T-helper 17 cell (primary cell): ENCODE results near the gene PTPRG. TPM values are rescaled to one million over a fixed set of nuclear protein-coding genes. Genes with fewer than 3 reads are reported as not detected.
A peak's percentile ranks its signal among the peaks of the same experiment; 100 is the strongest.

Source experiments
- ATAC-seq: fragments of 150-1000 bp; cut with Tn5 transposase; 2 replicates; pipeline ENCODE4 v1.10.0; 2021; ENCODE audit warnings: mild to moderate bottlenecking, moderate library complexity
- DNase-seq, 3 donors: peaks; one replicate each; pipeline versions ENCODE4 v3.0.0 to v3.0.0-alpha.2; 2020 to 2021
- H3K9me3 ChIP-seq: one replicate; pipeline ENCODE4 v1.7.0; 2013; ENCODE audit warnings: low read length, mild to moderate bottlenecking; ENCODE audit not compliant: control insufficient read depth, poor library complexity, severe bottlenecking
- H3K27ac Mint-ChIP-seq: one replicate; pipeline ENCODE4 v1.8.0; 2022; ENCODE audit warnings: mild to moderate bottlenecking, moderate library complexity, mixed read lengths
- H3K27me3 Mint-ChIP-seq: one replicate; pipeline ENCODE4 v1.8.0; 2022; ENCODE audit warnings: mixed read lengths
- H3K36me3 Mint-ChIP-seq: one replicate; pipeline ENCODE4 v1.8.0; 2022; ENCODE audit warnings: low read depth, mixed read lengths
- H3K4me1 Mint-ChIP-seq: one replicate; pipeline ENCODE4 v1.8.0; 2022; ENCODE audit warnings: mild to moderate bottlenecking, mixed read lengths
- H3K4me3 Mint-ChIP-seq: one replicate; pipeline ENCODE4 v1.8.0; 2022; ENCODE audit warnings: mild to moderate bottlenecking, moderate library complexity, mixed read lengths
- total RNA-seq, 4 donors: library from RNA in 2 of 4; stranded (reverse) in 2 of 4; gene quantifications; one replicate each; pipeline ENCODE4 v1.2.3 and lab custom pipeline; 2022 to 2026

PTPRG gene
- total RNA-seq, 2 donors from 2014 or later = 0.02 TPM; not detected in 1

- ATAC-seq (no peak), DNase-seq (no peak)
- Mint-ChIP-seq H3K27ac (no peak overlapping the region), H3K27me3 (peaks cover 4% of the 10 kb centered on the region), H3K4me1 (no peaks in the 10 kb centered on the region), H3K36me3 (no peaks in the 10 kb centered on the region), H3K4me3 (no peak overlapping the region)
- H3K9me3 ChIP-seq = no peaks in the 10 kb centered on the region
Observed at GRCh38 chr3:61876797-61877196, 315.4 kb downstream of the PTPRG start.

DNA sequence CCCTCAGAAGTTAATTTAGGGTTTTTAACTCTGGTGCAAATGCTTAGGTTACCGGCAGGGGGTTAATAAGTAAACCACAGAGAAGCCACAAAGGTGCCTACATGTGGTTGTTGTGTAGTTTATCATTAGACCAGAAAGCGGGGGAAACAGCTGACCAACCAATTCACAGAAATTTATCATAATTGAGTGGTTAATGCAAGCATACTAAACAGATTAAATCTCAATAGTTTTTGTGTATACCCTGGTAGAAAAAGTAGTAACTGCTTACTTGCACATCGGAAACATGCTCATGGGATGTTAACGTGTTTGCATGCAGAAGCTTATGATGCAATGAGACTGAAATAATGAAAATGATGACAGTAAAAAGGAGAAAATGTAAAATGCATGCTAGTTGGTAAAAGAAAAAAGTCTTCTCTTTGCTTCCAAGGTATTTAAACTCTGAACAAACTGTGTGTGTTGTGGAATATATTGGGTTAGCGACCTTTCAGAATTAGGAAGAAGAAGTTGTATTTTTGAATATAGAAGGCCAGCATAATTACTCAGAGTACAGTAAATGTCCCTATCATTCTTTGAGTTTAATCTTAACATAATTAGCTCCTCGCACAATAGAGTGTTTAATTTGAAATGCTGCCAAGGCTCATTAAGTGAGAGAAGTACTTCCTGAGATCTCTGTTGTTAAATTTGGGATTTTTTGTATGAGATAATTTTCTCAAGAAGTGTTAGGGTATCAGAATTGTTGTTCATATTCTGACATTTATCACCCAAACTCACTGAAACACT lies 316.2 kb downstream of the PTPRG start:
- Mint-ChIP-seq H3K4me1 (no peaks in the 10 kb centered on the region), H3K27me3 (no peaks in the 10 kb centered on the region), H3K27ac (no peak overlapping the region), H3K4me3 (no peak overlapping the region), H3K36me3 (no peaks in the 10 kb centered on the region)
- ATAC-seq = no peak
- DNase-seq = no peak
- H3K9me3 ChIP-seq = no peaks in the 10 kb centered on the region

DNA sequence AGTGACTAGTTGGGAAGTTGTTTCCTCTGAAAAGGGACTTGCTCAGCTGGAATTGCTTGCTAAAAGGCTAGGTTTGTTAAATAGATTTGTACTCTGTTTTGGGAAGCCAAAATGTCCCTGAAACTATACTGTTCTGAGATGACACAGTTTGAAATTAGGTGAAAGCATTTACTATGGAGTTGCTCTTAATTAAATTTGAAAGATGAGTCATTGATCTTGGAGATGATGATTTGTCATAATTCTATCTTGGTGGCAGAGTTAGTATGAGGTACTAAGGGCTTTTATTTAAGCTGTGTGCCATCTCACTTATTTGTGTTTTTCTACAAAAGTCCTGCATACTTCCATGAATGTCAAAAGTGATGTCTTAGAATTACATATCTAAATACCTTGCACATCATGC lies 320.9 kb downstream of the PTPRG start:
- H3K4me3 Mint-ChIP-seq = no peak overlapping the region
- H3K27ac Mint-ChIP-seq = no peak overlapping the region
- DNase-seq = no peak
- no peaks in the 10 kb centered on the region for H3K27me3 Mint-ChIP-seq
- no peaks in the 10 kb centered on the region for H3K9me3 ChIP-seq
- H3K36me3 Mint-ChIP-seq = no peaks in the 10 kb centered on the region
- H3K4me1 Mint-ChIP-seq = no peaks in the 10 kb centered on the region
- ATAC-seq = no peak

DNA sequence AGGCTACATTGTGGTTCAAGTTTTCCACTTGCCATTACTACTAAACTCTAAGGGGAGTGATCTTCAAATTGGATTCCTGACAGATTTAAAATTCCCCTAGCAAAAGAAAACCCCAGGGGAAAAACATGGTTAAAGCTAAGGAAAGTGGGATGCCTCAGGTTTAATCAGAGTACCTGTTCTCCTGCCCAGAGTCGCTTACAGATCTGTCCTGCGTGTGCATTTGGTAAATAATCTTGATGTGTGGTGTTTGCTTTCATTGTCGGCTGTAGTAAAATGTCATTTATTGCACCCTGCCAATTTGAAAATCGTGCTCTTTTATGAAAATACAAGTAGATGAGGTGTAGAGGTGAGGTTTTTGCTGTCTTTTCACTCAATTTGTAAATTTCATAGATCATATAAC lies 323.4 kb downstream of the PTPRG start:
- Mint-ChIP-seq H3K4me1 (no peaks in the 10 kb centered on the region), H3K36me3 (no peaks in the 10 kb centered on the region), H3K27me3 (no peaks in the 10 kb centered on the region), H3K4me3 (no peak overlapping the region), H3K27ac (no peak overlapping the region)
- no peak for DNase-seq
- no peaks in the 10 kb centered on the region for H3K9me3 ChIP-seq
- no peak for ATAC-seq

- Mint-ChIP-seq H3K27me3 (no peaks in the 10 kb centered on the region), H3K27ac (no peak overlapping the region), H3K36me3 (no peaks in the 10 kb centered on the region), H3K4me3 (no peak overlapping the region), H3K4me1 (no peaks in the 10 kb centered on the region)
- H3K9me3 ChIP-seq = no peaks in the 10 kb centered on the region
- no peak for ATAC-seq
- DNase-seq = no peak
Observed at GRCh38 chr3:61885414-61885813, 324.0 kb downstream of the PTPRG start.

DNA sequence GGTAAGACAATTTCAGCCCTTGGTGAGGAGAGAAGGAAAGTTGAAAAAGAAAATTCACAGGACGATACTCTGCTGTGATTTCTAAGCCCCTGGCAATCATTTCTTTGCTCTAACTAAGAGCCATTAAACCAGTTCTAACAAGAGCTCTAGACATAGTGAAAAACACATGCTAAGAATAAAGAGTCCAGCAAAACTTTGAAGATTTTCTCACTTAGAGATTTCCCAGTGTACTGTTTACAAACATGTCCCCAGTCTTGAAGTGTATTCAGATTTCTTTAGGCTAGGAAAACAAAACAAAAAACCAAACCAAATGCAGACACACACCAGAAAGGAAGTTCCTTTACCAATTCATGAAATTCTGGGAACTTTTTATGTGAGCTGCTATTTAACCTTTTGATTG lies 325.8 kb downstream of the PTPRG start:
- H3K27me3 Mint-ChIP-seq = no peaks in the 10 kb centered on the region
- H3K27ac Mint-ChIP-seq = no peak overlapping the region
- no peaks in the 10 kb centered on the region for H3K4me1 Mint-ChIP-seq
- no peaks in the 10 kb centered on the region for H3K9me3 ChIP-seq
- H3K36me3 Mint-ChIP-seq = no peaks in the 10 kb centered on the region
- DNase-seq = no peak
- no peak for ATAC-seq
- H3K4me3 Mint-ChIP-seq = no peak overlapping the region

GRCh38 chr3:61889259-61889658 lies 327.9 kb downstream of the PTPRG start:
- ATAC-seq (no peak), DNase-seq (no peak)
- Mint-ChIP-seq H3K4me3 (no peak overlapping the region), H3K4me1 (no peaks in the 10 kb centered on the region), H3K36me3 (peaks cover 2% of the 10 kb centered on the region), H3K27ac (no peak overlapping the region), H3K27me3 (no peaks in the 10 kb centered on the region)
- no peaks in the 10 kb centered on the region for H3K9me3 ChIP-seq

DNA sequence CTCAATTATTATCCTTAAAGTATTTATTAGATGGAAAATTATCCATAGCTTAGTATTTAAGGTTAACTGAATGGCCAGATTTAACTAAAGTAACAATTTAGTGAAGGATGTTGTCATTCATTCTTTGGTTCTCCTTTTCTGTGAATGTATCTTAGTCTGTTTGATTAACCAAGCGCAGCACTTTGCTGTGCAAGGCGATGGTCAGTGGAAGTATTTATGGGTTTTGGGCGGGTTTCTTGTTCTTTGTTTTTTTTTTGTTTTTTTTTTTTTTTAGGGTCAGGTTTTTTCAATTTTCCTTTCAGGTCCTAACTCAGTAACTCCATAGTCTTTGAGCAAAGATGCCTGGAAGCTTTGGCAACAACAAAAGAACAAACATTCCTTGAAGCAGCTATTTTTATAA lies 328.8 kb downstream of the PTPRG start:
- H3K27me3 Mint-ChIP-seq = no peaks in the 10 kb centered on the region

GRCh38 chr3:61890586-61890985 lies 329.2 kb downstream of the PTPRG start:
- DNase-seq (no peak), ATAC-seq (no peak)
- H3K9me3 ChIP-seq = no peaks in the 10 kb centered on the region
- Mint-ChIP-seq H3K27ac (no peak overlapping the region), H3K27me3 (no peaks in the 10 kb centered on the region), H3K4me1 (no peaks in the 10 kb centered on the region), H3K4me3 (no peak overlapping the region), H3K36me3 (peaks cover 2% of the 10 kb centered on the region)

More for the DNA sequence above, 328.8 kb downstream of the PTPRG start:
- ATAC-seq (no peak), DNase-seq (no peak)
- H3K9me3 ChIP-seq = no peaks in the 10 kb centered on the region
- H3K27ac Mint-ChIP-seq = no peak overlapping the region
- no peak overlapping the region for H3K4me3 Mint-ChIP-seq
- no peaks in the 10 kb centered on the region for H3K4me1 Mint-ChIP-seq
- peaks cover 2% of the 10 kb centered on the region for H3K36me3 Mint-ChIP-seq

DNA sequence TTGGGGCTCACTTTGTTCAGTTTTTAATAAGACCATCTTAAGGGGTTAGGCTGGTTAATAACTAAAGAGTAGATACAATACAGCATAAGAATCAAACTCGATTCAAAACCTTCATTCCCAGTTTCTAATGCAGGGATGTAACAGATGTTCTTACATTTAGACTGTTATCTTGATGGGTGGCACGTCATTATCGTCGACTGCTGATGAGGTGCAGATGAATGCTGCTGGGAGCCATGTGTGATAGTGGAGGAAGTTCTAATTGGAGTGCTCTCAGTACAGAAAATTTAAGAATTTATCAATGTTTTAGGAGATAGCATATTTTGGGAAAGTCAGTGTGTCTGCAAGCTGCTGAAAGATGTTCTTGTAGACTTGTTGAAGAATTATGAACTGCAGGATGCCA lies 331.5 kb downstream of the PTPRG start:
- H3K4me3 Mint-ChIP-seq = no peak overlapping the region
- H3K36me3 Mint-ChIP-seq = peaks cover 2% of the 10 kb centered on the region
- DNase-seq = no peak
- H3K27ac Mint-ChIP-seq = no peak overlapping the region
- H3K4me1 Mint-ChIP-seq = no peaks in the 10 kb centered on the region
- no peaks in the 10 kb centered on the region for H3K27me3 Mint-ChIP-seq
- H3K9me3 ChIP-seq = no peaks in the 10 kb centered on the region
- ATAC-seq = no peak

GRCh38 chr3:61893840-61894566 lies 332.6 kb downstream of the PTPRG start:
- ATAC-seq = no peak
- no peaks in the 10 kb centered on the region for H3K4me1 Mint-ChIP-seq
- no peaks in the 10 kb centered on the region for H3K9me3 ChIP-seq
- H3K27me3 Mint-ChIP-seq = no peaks in the 10 kb centered on the region
- peaks cover 2% of the 10 kb centered on the region for H3K36me3 Mint-ChIP-seq
- no peak overlapping the region for H3K27ac Mint-ChIP-seq
- no peak for DNase-seq
- H3K4me3 Mint-ChIP-seq = no peak overlapping the region

DNA sequence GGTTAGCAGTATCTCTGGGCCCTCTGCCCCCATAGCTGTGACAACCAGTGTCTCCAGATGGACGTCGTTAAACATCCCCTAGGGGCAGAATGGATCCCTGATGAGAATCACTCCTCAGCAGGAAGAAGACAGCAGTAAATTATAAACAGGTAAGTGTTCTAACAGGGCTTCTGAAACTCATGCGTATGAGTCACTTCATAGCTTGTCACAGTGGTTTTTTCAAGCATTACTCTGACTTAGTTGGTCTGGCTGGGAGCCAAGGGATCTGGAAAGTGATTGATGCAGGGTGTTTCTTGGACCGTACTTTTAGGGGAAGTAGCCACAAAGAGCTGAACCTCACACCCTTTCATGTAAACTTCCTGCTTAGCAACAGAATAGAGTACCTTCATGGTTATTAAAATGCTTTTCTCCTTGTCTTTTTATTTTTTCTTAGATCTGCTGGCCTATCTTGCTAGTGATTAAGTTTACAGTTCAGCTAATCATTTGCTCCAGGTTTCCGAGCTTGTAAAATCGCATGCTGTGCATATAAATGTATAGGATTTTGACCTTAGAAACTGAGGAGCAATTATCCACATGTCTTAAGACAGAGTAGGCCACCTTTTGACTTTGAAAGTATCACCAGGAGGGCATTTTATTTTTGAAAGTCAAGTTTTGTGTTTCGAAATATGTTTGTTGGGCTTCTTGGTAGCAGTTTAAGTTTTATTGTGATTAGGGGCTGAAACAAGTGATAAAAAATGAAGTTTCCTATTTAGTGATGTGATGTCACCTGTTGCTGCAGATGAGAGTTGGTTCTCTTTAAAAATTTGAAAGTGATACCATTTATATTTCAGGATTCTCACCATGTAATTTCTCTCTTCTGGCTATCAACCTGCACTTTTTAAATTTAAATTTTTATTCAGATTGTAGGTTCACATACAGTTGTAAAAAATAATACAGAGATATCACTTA lies 333.9 kb downstream of the PTPRG start:
- H3K36me3 Mint-ChIP-seq = peaks cover 2% of the 10 kb centered on the region
- ATAC-seq = peak; percentile 54
- no peaks in the 10 kb centered on the region for H3K4me1 Mint-ChIP-seq
- no peaks in the 10 kb centered on the region for H3K27me3 Mint-ChIP-seq
- no peaks in the 10 kb centered on the region for H3K9me3 ChIP-seq
- no peak overlapping the region for H3K27ac Mint-ChIP-seq
- DNase-seq = no peak
- H3K4me3 Mint-ChIP-seq = no peak overlapping the region

DNA sequence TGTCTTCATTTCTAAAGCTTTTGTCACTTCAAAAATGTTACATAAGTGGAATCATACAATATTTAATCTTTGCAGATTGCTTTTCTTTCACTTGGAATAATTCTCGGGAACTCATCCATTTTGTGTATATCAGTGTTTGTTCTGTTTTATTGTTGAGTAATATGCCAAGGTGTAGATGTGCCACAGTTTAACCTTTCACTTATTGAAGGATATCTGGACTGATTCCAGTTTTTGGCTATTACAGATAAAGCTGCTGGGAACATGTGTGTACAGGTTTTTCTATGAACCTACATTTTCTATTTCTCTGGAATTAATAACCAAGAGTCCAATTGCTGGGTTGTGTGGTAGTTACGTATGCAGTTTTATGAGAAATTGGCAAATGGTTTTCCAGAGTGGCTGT lies 334.9 kb downstream of the PTPRG start:
- Mint-ChIP-seq H3K4me3 (no peak overlapping the region), H3K36me3 (peaks cover 2% of the 10 kb centered on the region), H3K27me3 (no peaks in the 10 kb centered on the region), H3K27ac (no peak overlapping the region), H3K4me1 (no peaks in the 10 kb centered on the region)
- ATAC-seq (no peak), DNase-seq (no peak)
- no peaks in the 10 kb centered on the region for H3K9me3 ChIP-seq
